Stimulated activated memory B cell treated with anti-CD40 and anti-IgM and Interleukin-4, amounts not matched to agents 10 μg/mL and 1 μg/mL and 100 μg/mL, for 72 hours (primary cell): ENCODE results near the gene KBTBD8.

Experiments used
- ATAC-seq: fragments of 150-1000 bp; cut with Tn5 transposase; 2 replicates; pipeline ENCODE4 v1.10.0; 2021
- H3K27ac Mint-ChIP-seq: one replicate; pipeline ENCODE4 v1.8.0; 2022; ENCODE audit warnings: mild to moderate bottlenecking, mixed read lengths
- H3K27me3 Mint-ChIP-seq: one replicate; pipeline ENCODE4 v1.8.0; 2022; ENCODE audit warnings: mixed read lengths
- H3K36me3 Mint-ChIP-seq: one replicate; pipeline ENCODE4 v1.8.0; 2022; ENCODE audit warnings: mixed read lengths
- H3K4me1 Mint-ChIP-seq: one replicate; pipeline ENCODE4 v1.8.0; 2022; ENCODE audit warnings: mixed read lengths
- H3K4me3 Mint-ChIP-seq: one replicate; pipeline ENCODE4 v1.8.0; 2022; ENCODE audit warnings: mild to moderate bottlenecking, moderate library complexity, mixed read lengths
- H3K9me3 Mint-ChIP-seq: one replicate; pipeline ENCODE4 v1.8.0; 2022; ENCODE audit warnings: mixed read lengths

Gene KBTBD8

DNA sequence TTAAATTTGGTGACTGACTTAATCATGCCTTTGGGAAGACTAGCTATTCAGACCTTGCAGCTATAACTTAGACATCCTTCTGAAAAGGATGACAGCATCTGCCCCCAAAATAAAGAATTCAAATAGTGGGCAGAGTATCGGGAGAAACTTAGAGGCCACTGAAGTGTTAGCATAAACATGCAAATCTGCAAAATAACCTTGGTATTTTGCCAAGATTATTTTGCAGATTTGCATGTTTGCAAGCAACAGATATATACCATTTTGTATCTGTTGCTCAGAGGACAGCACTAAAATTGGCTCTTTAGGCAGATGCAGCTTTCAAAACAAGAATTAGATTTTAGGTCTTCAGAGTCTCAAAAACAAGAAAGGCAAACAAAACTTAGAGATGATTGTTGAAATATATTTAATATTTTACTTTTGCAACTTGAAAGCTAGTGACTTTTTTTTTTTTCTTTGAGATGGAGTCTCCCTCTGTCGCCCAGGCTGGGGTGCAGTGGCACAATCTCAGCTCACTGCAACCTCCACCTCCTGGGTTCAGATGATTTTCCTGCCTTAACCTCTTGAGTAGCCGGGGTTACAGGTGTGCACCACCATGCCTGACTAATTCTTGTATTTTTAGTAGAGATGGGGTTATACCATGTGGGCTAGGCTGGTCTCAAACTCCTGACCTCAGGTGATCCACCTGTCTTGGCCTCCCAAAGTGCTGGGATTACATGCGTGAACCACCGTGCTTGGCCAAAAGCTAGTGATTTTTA, 47.8 kb downstream of the KBTBD8 start:
- Mint-ChIP-seq H3K27me3 (no peaks in the 10 kb centered on the region), H3K27ac (no peak overlapping the region), H3K4me3 (no peak overlapping the region), H3K4me1 (peaks cover 26% of the 10 kb centered on the region), H3K36me3 (peaks cover 14% of the 10 kb centered on the region), H3K9me3 (peaks cover 9% of the 10 kb centered on the region)
- ATAC-seq: no peak

DNA sequence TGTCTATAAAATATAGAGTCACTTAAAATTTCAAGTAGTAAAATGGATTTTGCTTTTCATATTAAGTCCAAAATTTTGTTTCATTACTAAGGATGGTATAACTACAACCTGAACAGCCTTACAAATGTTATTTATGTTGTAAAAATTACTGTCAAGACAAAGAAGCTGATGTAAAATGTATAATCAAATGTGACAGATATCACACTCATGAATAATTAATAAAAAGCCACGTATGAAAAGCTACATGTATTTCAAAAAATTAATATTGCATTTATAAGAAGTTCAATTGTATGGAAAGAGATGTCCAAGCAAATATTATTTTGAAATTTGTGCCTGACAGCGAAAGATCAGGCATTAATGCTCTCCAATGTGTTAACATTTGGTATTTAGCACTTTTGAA, 48.9 kb downstream of the KBTBD8 start:
- Mint-ChIP-seq H3K27me3 (no peaks in the 10 kb centered on the region), H3K4me3 (no peak overlapping the region), H3K9me3 (peaks cover 9% of the 10 kb centered on the region), H3K36me3 (peaks cover 14% of the 10 kb centered on the region), H3K4me1 (peaks cover 26% of the 10 kb centered on the region), H3K27ac (peak overlapping the region; percentile 79)
- no peak for ATAC-seq

DNA sequence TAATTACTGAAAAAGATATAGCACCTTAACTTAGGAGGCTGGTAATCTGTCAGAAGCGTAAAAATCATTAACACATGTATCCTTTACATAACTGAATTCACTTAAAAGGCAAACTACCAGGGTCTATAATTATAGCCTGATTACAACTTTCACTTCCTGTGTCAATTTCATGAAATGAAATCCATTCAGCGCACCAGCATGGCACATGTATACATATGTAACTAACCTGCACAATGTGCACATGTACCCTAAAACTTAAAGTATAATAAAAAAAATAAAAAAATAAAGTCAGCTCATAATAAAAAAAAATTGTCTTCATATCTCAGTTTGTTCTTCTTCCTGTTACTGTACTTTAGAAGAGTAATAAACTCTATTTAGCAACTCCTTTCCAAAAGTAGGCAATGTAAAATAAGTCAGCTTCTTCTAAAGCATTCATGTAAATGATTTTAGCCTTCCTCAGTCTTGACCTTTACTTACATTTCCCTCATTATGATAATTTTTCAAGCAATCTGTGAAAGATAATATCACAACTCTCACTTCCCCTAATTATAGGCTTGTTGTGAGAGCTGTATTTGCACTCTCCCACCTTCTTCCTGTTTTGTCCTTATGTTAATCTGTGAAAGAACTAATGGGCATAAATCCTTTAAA, 50.1 kb downstream of the KBTBD8 start:
- Mint-ChIP-seq H3K27me3 (no peaks in the 10 kb centered on the region), H3K27ac (peak overlapping the region; percentile 79)

DNA sequence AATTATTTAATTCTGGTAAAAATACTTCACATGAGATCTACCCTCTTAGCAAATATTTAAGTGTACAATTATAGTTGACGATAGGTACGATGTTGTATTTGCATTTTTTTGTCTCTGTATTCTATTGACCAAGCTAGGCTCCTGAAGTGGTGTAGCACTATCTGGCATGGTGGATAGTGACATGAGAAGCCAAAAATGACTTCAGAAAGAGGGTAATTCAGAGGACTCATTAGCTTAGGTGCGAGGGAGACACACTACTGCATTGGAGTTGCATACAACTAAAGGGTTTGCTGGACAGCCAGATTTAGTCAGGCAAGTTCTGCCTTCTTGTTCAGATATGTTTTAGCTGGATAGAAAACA, 50.6 kb downstream of the KBTBD8 start:
- H3K4me3 Mint-ChIP-seq: peak overlapping the region; percentile 68
- peaks cover 26% of the 10 kb centered on the region for H3K4me1 Mint-ChIP-seq
- peaks cover 11% of the 10 kb centered on the region for H3K9me3 Mint-ChIP-seq
- peaks cover 8% of the 10 kb centered on the region for H3K36me3 Mint-ChIP-seq
- H3K27ac Mint-ChIP-seq: peak overlapping the region; percentile 79
- peak; percentile 81 for ATAC-seq
- no peaks in the 10 kb centered on the region for H3K27me3 Mint-ChIP-seq

More for the DNA sequence above, 50.1 kb downstream of the KBTBD8 start:
- Mint-ChIP-seq H3K9me3 (peaks cover 12% of the 10 kb centered on the region), H3K36me3 (peaks cover 13% of the 10 kb centered on the region), H3K4me3 (peak overlapping the region; percentile 68), H3K4me1 (peaks cover 26% of the 10 kb centered on the region)
- ATAC-seq: peak; percentile 97

DNA sequence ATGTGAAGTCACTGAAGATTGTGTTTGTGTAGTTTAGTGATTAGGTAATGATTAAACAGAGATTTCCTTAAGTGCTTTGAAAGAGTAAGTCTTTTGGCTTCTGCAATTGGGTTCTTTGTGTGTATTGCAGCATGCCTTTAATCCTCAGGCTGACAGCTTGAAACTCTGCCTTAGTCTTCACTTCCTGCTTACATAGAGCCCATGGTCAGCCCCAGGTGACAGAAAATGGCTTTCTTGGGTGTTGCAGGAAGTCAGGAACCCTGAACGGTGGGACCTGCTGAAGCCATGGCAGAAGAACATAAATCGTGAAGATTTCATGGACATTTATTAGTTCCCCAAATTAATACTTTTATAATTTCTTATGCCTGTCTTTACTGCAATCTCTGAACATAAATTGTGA, 61.3 kb downstream of the KBTBD8 start:
- Mint-ChIP-seq H3K27ac (no peak overlapping the region), H3K4me3 (no peak overlapping the region), H3K27me3 (no peaks in the 10 kb centered on the region), H3K36me3 (peaks cover 7% of the 10 kb centered on the region), H3K9me3 (peaks cover 8% of the 10 kb centered on the region), H3K4me1 (peaks cover 19% of the 10 kb centered on the region)
- no peak for ATAC-seq
